ENCODE data around the gene MEX3C. TPM values are rescaled to one million over a fixed set of nuclear protein-coding genes. Genes with fewer than 3 reads are reported as not detected.

Gene MEX3C
- polyA plus RNA-seq (2013): 65.5 and 72.3 TPM in 2 replicates

DNA sequence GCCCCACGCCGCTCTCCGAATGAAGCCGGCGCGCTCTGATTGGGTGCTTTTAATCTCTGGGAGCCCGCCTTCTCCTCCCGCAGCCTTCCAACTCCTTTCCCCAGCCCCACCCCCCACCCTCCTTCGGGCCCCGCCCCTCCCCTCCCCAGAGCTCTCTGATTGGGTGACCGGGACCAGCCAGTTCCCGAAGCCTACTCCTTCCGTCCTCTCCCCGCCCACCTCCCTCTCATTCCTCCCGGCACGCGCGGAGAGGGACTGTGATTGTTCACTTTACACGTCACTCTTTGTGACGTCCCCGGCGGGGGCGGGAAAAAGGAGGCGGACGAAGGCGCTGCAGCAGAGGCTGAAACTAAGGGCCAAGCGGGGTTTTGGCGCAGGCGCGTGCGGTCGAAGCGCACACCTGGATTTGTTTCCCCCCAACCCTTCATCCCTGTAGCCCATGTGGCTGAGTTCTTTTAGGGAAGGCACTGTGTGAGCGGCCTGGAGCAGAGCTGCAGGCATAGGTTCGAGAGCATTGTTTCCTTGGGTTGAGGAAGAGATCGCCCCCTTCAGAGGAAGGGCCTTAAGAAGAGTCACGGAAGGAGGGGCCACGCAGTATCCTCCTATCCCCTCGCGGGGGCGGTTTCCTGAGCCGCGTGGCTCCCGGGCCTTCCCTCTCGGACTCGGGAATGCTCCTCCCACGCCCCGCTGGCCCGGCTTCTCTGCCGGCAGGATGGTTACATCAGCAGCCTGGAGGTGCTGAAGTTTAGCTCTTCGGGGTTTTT lies at the start of gene MEX3C:
Gene MEX3C, minus strand, starts transcription at position 21 of the 764 bp plus-strand sequence. CDS start 361 bp downstream, outside the sequence.
- Histone ChIP-seq H3K79me1 (ENCODE audit: low read length) (peaks cover 16% of the 10 kb centered on the region), H3K27me3 (ENCODE audit: insufficient read depth, low read length) (peaks cover 2% of the 10 kb centered on the region), H2BK120ac (ENCODE audit: insufficient read depth, low read length, poor library complexity) (peak within 1 kb of the TSS; percentile 97), H3K79me2 (ENCODE audit: control insufficient read depth, insufficient read depth, low read length, poor library complexity) (peaks cover 21% of the 10 kb centered on the region), H3K18ac (ENCODE audit: low read length) (peak within 1 kb of the TSS; percentile 100), H3K14ac (ENCODE audit: low read length) (peak within 1 kb of the TSS; percentile 100), H3K23ac (ENCODE audit: low read length) (no peak within 1 kb of the TSS), H3K27ac (ENCODE audit: low read depth, low read length) (peak within 1 kb of the TSS; percentile 98), H3K9me3 (ENCODE audit: insufficient read depth, low read depth, low read length) (no peaks in the 10 kb centered on the region), H2AFZ (ENCODE audit: insufficient read depth, low read length, poor library complexity) (peak within 1 kb of the TSS; percentile 86), H3K4ac (ENCODE audit: low read depth, low read length) (peak within 1 kb of the TSS; percentile 100), H3K36me3 (ENCODE audit: control insufficient read depth in 1 of 2, insufficient read depth in 2 of 2, low read length in 2 of 2) (no peaks in the 10 kb centered on the region), H4K91ac (ENCODE audit: low read depth, low read length) (peak within 1 kb of the TSS; percentile 87), H3K4me3 (ENCODE audit: low read depth, low read length) (peak within 1 kb of the TSS; percentile 94), H4K8ac (ENCODE audit: low read depth, low read length) (peak within 1 kb of the TSS; percentile 96), H4K12ac (ENCODE audit: low read depth, low read length) (peak within 1 kb of the TSS; percentile 99), H3K4me1 (ENCODE audit: control insufficient read depth in 1 of 2, insufficient read depth in 2 of 2, low read length in 2 of 2) (peaks cover 0 to 4% of the 10 kb centered on the region in 2 experiments), H3K4me2 (ENCODE audit: low read length) (peak within 1 kb of the TSS; percentile 77), H2AK5ac (ENCODE audit: low read length) (peak within 1 kb of the TSS; percentile 100), H2BK5ac (ENCODE audit: low read depth, low read length, poor library complexity) (peak within 1 kb of the TSS; percentile 96), H2BK12ac (ENCODE audit: low read length) (peak within 1 kb of the TSS; percentile 89), H3K9ac (ENCODE audit: low read length) (peak within 1 kb of the TSS; percentile 95)
- peak; percentile 99 to 100 for DNase-seq
- WGBS (ENCODE audit: extremely low coverage, insufficient coverage, insufficient read length): no CpG with 5 or more reads among the region's 51 CpGs

DNA sequence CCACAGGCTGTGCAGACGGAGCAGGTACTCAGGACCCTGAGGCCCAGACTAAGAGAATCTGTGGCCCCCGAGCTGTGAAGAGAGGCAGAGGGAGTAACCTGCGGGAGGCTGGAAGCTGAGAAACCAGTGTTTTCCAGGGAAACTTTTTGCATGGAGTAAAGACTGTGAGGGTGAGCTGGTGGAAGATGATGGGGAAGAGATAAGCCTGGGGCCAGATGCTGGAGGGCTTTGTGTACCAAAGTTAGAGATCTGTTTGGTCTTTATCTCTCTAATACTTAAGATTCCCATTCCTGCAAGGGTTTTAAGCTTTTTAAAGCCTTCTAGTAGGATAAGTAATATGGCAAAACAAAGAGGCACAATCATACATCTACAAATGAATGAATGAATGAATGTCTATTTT lies 43.7 kb upstream of the MEX3C start:
- Histone ChIP-seq H3K9me3 (ENCODE audit: insufficient read depth, low read depth, low read length) (no peaks in the 10 kb centered on the region), H4K91ac (ENCODE audit: low read depth, low read length) (no peak overlapping the region), H3K36me3 (ENCODE audit: control insufficient read depth in 1 of 2, insufficient read depth in 2 of 2, low read length in 2 of 2) (no peaks in the 10 kb centered on the region), H3K79me2 (ENCODE audit: control insufficient read depth, insufficient read depth, low read length, poor library complexity) (no peaks in the 10 kb centered on the region), H3K18ac (ENCODE audit: low read length) (no peak overlapping the region), H2AFZ (ENCODE audit: insufficient read depth, low read length, poor library complexity) (no peak overlapping the region), H2AK5ac (ENCODE audit: low read length) (no peak overlapping the region), H3K4me2 (ENCODE audit: low read length) (no peak overlapping the region), H3K4me1 (ENCODE audit: control insufficient read depth in 1 of 2, insufficient read depth in 2 of 2, low read length in 2 of 2) (no peaks in the 10 kb centered on the region), H2BK5ac (ENCODE audit: low read depth, low read length, poor library complexity) (no peak overlapping the region), H2BK12ac (ENCODE audit: low read length) (no peak overlapping the region), H3K79me1 (ENCODE audit: low read length) (no peaks in the 10 kb centered on the region), H2BK120ac (ENCODE audit: insufficient read depth, low read length, poor library complexity) (no peak overlapping the region), H4K12ac (ENCODE audit: low read depth, low read length) (no peak overlapping the region), H3K4me3 (ENCODE audit: low read depth, low read length) (no peak overlapping the region), H4K8ac (ENCODE audit: low read depth, low read length) (no peak overlapping the region), H3K4ac (ENCODE audit: low read depth, low read length) (no peak overlapping the region), H3K27me3 (ENCODE audit: insufficient read depth, low read length) (no peaks in the 10 kb centered on the region), H3K23ac (ENCODE audit: low read length) (no peak overlapping the region), H3K9ac (ENCODE audit: low read length) (no peak overlapping the region), H3K14ac (ENCODE audit: low read length) (no peak overlapping the region), H3K27ac (ENCODE audit: low read depth, low read length) (no peak overlapping the region)
- no CpG with 5 or more reads among the region's 3 CpGs for WGBS (ENCODE audit: extremely low coverage, insufficient coverage, insufficient read length)
- peak; percentile 66 to 85 for DNase-seq

DNA sequence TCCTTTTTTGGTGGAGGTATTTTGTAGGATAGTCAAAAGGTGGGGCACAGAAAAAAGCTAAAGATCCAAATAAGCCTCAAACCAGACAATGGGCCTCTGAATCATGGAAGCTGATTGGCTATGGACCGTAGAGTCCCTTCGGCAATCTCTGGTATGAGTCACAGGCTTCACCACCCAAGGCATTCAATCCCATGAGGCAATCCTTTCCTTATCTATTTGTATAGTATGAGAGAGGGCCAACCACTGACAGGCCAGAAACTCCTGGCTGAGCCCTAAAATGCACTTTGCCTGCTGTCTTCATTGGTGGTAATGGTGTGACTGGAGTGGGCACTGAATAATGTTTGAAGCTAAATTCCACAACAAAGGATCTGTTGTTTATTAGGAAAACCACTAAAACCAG lies 38.7 kb upstream of the MEX3C start:
- Histone ChIP-seq H3K4me2 (ENCODE audit: low read length) (no peak overlapping the region), H3K27me3 (ENCODE audit: insufficient read depth, low read length) (no peaks in the 10 kb centered on the region), H3K9me3 (ENCODE audit: insufficient read depth, low read depth, low read length) (no peaks in the 10 kb centered on the region), H3K36me3 (ENCODE audit: control insufficient read depth in 1 of 2, insufficient read depth in 2 of 2, low read length in 2 of 2) (no peaks in the 10 kb centered on the region), H3K18ac (ENCODE audit: low read length) (no peak overlapping the region), H3K79me2 (ENCODE audit: control insufficient read depth, insufficient read depth, low read length, poor library complexity) (no peaks in the 10 kb centered on the region), H3K4me1 (ENCODE audit: control insufficient read depth in 1 of 2, insufficient read depth in 2 of 2, low read length in 2 of 2) (peaks cover 2 to 7% of the 10 kb centered on the region in 2 experiments), H3K4ac (ENCODE audit: low read depth, low read length) (no peak overlapping the region), H3K79me1 (ENCODE audit: low read length) (no peaks in the 10 kb centered on the region), H4K91ac (ENCODE audit: low read depth, low read length) (no peak overlapping the region), H2BK12ac (ENCODE audit: low read length) (no peak overlapping the region), H3K4me3 (ENCODE audit: low read depth, low read length) (no peak overlapping the region), H4K8ac (ENCODE audit: low read depth, low read length) (no peak overlapping the region), H2BK120ac (ENCODE audit: insufficient read depth, low read length, poor library complexity) (no peak overlapping the region), H3K9ac (ENCODE audit: low read length) (no peak overlapping the region), H3K27ac (ENCODE audit: low read depth, low read length) (no peak overlapping the region), H2BK5ac (ENCODE audit: low read depth, low read length, poor library complexity) (no peak overlapping the region), H2AFZ (ENCODE audit: insufficient read depth, low read length, poor library complexity) (no peak overlapping the region), H3K23ac (ENCODE audit: low read length) (no peak overlapping the region), H2AK5ac (ENCODE audit: low read length) (no peak overlapping the region), H3K14ac (ENCODE audit: low read length) (no peak overlapping the region), H4K12ac (ENCODE audit: low read depth, low read length) (no peak overlapping the region)
- peak; percentile 79 to 84 for DNase-seq
- no CpG with 5 or more reads among the region's 2 CpGs for WGBS (ENCODE audit: extremely low coverage, insufficient coverage, insufficient read length)

DNA sequence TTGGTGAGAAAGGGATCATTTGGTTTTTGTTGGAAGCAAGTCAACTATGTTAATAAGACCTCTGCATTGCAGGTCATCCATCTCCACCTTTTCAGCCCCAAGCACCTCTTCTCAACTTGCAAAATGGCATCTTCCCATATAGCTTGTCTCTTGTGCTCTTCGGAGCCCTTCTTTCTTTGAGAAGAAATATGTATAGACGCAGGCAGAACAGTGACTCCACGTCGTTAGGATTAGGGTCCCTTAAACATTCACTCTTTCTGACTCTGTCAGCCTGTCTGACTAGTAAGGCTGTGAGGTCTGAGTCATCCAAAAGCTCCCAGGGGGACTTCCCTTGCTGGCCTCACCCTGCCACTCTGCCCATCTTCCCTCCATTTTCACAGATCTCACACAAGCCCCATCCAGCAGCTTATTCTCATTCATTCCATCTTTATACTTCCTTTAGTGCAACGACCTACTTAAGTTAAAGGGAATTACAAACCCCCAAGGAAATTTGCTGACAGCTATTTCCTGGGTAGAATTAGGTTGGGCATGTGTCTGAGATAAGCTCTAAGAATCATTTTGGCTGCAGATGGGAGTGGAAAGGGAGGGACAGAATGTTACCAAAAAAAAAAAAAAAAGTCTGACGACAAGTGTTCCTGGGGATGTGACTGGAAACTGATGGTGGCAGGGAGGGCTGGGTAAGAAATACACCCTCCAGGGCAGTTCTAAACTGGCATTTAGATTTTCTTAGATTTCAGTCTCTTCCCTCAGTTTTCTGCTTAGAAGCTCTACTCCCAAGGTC lies 37.7 kb upstream of the MEX3C start:
- Histone ChIP-seq H2BK120ac (ENCODE audit: insufficient read depth, low read length, poor library complexity) (no peak overlapping the region), H3K79me2 (ENCODE audit: control insufficient read depth, insufficient read depth, low read length, poor library complexity) (no peaks in the 10 kb centered on the region), H3K4ac (ENCODE audit: low read depth, low read length) (no peak overlapping the region), H2AFZ (ENCODE audit: insufficient read depth, low read length, poor library complexity) (no peak overlapping the region), H3K23ac (ENCODE audit: low read length) (no peak overlapping the region), H3K9me3 (ENCODE audit: insufficient read depth, low read depth, low read length) (no peaks in the 10 kb centered on the region), H4K91ac (ENCODE audit: low read depth, low read length) (no peak overlapping the region), H3K18ac (ENCODE audit: low read length) (no peak overlapping the region), H4K8ac (ENCODE audit: low read depth, low read length) (no peak overlapping the region), H4K12ac (ENCODE audit: low read depth, low read length) (no peak overlapping the region), H3K36me3 (ENCODE audit: control insufficient read depth in 1 of 2, insufficient read depth in 2 of 2, low read length in 2 of 2) (no peaks in the 10 kb centered on the region), H3K14ac (ENCODE audit: low read length) (no peak overlapping the region), H3K79me1 (ENCODE audit: low read length) (no peaks in the 10 kb centered on the region), H3K4me2 (ENCODE audit: low read length) (no peak overlapping the region), H3K27me3 (ENCODE audit: insufficient read depth, low read length) (no peaks in the 10 kb centered on the region), H3K4me1 (ENCODE audit: control insufficient read depth in 1 of 2, insufficient read depth in 2 of 2, low read length in 2 of 2) (peaks cover 2 to 7% of the 10 kb centered on the region in 2 experiments), H2BK5ac (ENCODE audit: low read depth, low read length, poor library complexity) (no peak overlapping the region), H2AK5ac (ENCODE audit: low read length) (no peak overlapping the region), H3K9ac (ENCODE audit: low read length) (no peak overlapping the region), H2BK12ac (ENCODE audit: low read length) (no peak overlapping the region), H3K4me3 (ENCODE audit: low read depth, low read length) (no peak overlapping the region), H3K27ac (ENCODE audit: low read depth, low read length) (no peak overlapping the region)
- DNase-seq: peak in 1 of 2 donors; percentile 8
- WGBS (ENCODE audit: extremely low coverage, insufficient coverage, insufficient read length): no CpG with 5 or more reads among the region's 6 CpGs
